Measurements from ENCODE around the gene EZR. TPM values are rescaled to one million over a fixed set of nuclear protein-coding genes. Genes with fewer than 3 reads are reported as not detected.

Gene EZR
- total and polyA plus RNA-seq, 2 of the 8 experiments (the other 6 are each of a cell fraction or from before 2014, with no cell fraction given) = 122 to 286 TPM

GRCh38 chr6:158729906-158730540 lies 89.1 kb downstream of the EZR start (continued):
- TF ChIP-seq CHD7 (IDR thresholded peaks at IDR 0.05; ENCODE audit: insufficient replicate concordance, low read length) = peak; percentile 46
- no peak for TF ChIP-seq TAF1 (IDR thresholded peaks at IDR 0.05; ENCODE audit: low read depth, low read length)
